HG02885 (cell line): Measurements from ENCODE around the gene ATP6V0C.
A peak's percentile ranks its signal among the peaks of the same experiment; 100 is the strongest.
"Not testable (repeated sequence)": the region's sequence is repeated elsewhere in the genome, so short reads cannot be mapped to it uniquely, and the experiment has no call there.

Experiments
- ATAC-seq: cut with Tn5 transposase; IDR thresholded peaks from one replicate; pipeline ENCODE4 v1.9.1; 2021; ENCODE audit warnings: mild to moderate bottlenecking; ENCODE audit not compliant: unreplicated experiment, poor library complexity

ATP6V0C gene

DNA sequence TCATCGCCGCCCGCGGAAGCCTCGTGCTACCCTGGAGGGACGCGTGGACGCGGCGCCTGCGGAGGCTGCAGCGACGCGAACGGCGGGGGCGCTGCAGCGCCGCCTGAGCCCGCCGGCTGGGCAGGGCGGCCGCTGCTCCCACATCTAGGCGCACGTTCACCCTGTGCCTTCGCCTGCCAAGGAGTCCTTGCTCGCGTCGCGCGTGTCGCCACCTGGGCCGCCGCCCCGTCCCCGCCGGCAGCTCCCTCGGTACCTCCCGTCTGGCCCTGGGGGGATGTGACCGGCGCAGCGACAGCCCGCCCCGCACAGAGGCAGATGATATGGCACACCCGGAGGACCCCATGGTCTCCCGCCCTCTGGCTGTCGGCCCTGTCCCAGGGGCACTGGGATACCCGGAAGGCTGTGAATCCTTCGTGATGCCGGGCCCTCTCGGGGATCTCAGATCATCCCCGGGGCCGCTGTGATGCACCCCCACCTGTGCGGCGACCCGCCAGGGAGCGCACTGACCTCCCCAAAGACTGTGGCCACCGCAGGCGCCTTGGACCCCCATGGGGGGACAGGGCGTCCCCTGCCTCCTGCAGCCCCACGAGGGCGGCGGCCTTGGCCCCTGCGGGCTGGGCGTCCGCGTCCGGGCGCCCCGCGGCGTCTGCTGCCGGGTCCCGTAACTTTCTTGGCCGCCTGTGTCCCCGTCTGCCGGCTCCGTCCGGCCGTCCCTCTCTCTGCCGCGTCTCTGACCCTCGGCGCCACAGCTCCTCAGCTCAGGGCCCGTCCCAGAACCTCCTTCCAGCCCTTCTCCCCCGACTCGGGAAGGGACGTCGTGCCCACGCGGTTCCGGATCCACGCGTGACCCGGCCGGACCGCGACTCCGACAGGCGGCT, 39.5 kb upstream of the ATP6V0C start:
- peak; percentile 29 for ATAC-seq

GRCh38 chr16:2474877-2475412, 38.8 kb upstream of the ATP6V0C start, which contains the start of gene TBC1D24:
Gene TBC1D24 (plus strand): TSS chr16:2475127. CDS start chr16:2496149, 21,022 bp downstream.
- peak; percentile 67 for ATAC-seq

DNA sequence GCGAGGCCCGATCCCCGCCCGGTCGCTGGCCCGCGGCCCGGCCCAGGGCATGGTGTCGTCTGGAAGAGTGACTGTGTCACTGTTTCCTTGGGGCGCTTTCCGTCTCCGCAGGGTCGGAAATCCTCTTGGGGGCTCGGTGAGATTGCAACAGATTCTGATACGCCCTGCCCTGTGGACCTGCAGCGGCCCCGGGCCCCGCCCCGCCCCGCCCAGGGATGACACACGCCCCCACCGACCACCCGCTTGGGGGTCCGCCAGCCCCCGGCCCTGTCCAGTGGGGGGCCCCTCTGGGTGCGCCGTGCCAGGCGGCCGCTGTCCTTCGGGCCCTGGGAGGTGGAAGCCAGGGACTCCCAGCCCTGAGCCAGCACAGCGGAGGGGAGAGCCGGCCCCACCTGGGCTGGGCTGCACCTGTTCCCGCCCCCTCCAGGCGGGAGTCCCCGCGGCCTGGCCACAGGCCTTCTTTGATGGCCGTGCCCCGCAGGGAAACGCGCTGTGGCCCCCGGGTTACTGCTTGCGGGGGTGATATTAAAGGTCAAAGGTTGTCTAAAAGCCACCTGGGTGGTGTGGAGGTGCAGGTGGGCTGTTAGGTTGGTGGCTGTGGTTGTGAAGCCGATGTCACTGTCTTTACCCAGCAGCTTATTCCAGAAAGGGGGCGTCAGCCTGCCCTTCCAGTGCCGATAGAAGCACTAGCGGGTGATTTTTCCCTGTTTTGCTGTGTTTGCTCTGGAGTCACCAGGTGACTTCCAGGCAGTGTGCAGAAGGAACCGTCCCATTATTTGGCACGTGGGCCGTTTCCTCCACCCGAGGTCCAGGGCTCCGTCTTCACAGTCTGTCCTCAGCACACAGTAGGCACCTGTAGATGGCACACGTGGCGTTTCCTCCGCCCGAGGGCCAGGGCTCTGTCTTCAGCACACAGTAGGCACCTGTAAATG, 38.1 kb upstream of the ATP6V0C start:
- peak; percentile 13 for ATAC-seq

DNA sequence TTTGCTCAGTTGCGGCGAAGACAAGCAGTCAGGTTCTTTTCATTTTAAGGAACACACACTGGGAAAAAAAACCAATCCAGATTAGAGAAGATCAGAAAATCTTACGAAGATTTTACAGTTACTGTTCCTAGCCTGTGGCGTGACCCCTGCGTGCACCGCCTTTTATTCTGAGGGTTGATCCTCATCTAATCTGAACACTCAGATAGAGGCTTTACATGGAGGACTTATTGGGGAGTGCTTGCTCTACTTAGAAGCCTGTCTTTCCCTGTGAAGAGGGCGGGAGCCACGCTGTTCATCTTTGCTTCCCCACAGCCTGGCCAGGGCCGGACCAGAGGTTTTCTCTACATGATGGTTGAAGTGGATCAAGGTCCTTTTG, 37.4 kb upstream of the ATP6V0C start:
- ATAC-seq, result no peak

DNA sequence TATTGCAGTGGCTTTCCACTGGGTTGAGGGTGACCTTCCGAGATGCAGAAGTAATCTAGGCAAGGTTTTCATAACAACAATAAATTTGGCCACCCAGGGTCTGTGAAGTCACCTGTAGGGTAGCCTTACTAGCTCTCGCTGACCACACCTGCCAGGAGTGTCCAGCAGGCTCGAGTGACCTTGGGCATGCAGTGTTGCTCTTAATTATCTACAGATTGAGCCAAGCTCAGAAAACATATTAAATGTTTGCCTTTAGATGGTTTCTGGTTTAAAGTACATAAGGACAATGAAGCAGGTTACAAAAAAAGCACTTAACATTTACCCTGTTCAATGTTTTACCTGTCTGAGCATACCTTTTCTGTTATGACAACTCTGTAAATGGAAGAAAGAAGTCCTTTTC, 37.0 kb upstream of the ATP6V0C start:
- no peak for ATAC-seq

DNA sequence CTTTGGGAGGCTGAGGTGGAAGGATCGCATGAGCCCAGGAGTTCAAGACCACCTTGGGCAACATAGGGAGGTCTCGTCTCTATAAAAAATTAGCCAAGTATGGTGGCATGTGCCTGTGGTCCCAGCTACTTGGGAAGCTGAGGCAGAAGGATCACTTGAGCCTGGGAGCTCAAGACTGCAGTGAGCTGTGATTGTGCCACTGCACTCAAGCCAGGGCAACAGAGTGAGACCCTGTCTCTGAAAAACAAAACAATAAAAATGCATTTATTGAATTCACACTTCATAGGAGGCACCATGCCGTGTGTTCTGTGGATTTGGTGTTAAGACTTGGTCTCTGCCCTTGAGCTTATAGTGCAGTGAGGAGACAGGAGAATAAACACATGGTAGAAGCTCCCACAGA, 36.4 kb upstream of the ATP6V0C start:
- ATAC-seq, result no peak

- ATAC-seq, result no peak
Observed at GRCh38 chr16:2478279-2478678, 35.5 kb upstream of the ATP6V0C start.

DNA sequence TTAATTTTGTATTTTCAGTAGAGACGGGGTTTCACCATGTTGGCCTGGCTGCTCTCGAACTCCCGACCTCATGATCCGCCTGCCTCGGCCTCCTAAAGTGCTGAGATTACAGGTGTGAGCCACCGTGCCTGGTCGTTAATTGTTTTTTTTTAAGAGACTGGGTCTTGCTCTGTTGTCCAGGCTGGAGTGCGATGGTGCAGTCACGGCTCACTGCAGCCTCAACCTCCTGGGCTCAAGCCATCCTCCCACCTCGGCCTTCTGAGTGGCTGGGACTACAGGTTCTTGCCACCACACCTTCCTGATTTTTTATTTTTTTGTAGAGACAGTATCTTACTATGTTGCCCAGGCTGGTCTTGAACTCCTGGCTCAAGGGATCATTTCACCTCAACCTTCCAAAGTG, 33.8 kb upstream of the ATP6V0C start:
- not testable (repeated sequence) for ATAC-seq

GRCh38 chr16:2480948-2481347, 32.8 kb upstream of the ATP6V0C start:
- ATAC-seq, result no peak

DNA sequence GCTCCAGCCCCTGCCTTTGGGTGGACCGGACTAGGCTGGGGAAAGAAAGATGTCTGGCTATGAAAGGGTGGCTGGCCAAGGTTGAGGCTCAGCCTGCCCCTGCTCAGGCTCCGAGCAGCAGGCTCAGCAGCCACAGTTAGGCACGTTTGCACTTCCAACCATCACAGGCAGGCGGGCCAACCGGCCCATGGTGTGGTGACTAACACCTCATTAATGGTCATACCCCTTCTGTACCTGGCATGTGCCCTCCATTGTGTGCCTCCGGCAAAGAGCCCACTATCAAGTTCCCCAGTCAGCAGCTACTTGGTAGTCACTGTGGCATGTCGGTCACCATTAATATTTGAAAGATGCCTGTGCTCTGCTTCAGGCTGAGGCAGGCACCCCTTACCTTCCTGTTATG, 32.1 kb upstream of the ATP6V0C start:
- no peak for ATAC-seq

GRCh38 chr16:2482249-2482648, 31.5 kb upstream of the ATP6V0C start:
- no peak for ATAC-seq

DNA sequence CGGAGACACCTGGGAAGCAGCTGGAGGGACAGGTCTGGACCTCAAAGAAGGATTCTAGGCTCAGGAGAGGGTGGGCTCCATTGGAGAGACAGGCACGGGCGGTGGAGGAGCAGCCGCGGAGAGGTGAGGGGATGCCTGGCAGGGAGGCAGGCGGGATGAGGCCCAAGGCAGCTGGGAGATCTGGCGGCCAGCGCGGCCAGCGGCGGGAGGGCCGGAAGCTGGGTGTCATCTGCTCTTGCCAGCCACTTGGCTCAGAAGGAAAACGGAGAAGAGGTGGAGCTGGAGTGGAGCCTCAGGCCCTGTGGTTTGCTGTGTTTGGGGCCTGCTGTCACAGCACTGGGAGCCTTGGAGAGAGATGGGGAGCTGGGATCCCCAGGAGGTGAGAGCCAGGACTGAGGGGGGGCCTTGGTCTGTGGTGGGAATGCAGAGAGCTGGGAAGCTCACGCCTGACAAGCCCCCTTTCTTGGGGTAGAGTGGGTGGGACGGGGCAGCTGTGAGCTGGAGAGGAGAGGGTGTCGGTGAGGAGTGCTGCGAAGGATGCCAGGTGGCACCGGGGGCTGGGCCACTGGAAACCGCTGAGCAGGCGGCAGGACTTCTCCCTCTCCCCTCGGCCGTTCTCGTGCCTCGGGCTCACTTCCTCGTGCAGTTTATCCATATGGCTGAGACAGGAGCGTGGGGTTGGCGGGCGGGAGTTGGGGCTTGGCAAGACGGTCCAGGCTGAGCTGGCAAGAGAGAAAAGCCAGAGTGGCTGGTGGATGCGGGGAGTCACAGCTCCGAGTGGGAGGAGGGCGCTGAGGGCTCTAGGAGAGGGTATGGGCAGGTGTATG, 30.8 kb upstream of the ATP6V0C start:
- ATAC-seq, result no peak

GRCh38 chr16:2483939-2484897, 29.5 kb upstream of the ATP6V0C start:
- no peak for ATAC-seq

DNA sequence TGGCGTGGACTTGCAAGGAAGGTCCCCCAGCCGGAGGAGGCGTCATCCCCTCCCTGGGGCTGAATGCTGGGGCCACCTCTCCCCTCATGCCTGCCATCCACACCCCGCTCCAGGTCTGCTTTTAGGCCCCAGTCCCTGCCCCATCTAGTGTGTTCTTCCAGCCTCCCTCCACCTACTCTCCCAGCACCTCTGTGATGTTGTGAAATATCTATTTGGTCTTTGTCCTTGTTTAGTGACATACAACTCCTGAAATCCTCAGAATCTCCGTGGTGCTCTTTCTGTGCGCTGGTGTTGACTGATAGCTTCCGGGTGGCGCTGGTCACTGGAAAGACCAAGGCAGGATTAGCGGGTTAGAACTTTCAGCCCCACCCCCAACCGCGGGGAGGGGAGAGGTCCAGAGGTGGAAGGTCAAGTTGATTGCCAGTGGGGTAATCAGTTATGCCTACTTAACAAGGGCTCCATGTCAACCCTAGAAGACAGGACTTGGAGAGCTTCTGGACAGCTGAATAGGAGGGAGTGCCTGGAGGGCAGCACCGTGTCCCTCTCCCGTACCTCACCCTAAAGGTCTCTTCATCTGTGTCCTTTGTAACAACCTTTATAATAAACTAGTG, 28.7 kb upstream of the ATP6V0C start:
- ATAC-seq, result no peak

DNA sequence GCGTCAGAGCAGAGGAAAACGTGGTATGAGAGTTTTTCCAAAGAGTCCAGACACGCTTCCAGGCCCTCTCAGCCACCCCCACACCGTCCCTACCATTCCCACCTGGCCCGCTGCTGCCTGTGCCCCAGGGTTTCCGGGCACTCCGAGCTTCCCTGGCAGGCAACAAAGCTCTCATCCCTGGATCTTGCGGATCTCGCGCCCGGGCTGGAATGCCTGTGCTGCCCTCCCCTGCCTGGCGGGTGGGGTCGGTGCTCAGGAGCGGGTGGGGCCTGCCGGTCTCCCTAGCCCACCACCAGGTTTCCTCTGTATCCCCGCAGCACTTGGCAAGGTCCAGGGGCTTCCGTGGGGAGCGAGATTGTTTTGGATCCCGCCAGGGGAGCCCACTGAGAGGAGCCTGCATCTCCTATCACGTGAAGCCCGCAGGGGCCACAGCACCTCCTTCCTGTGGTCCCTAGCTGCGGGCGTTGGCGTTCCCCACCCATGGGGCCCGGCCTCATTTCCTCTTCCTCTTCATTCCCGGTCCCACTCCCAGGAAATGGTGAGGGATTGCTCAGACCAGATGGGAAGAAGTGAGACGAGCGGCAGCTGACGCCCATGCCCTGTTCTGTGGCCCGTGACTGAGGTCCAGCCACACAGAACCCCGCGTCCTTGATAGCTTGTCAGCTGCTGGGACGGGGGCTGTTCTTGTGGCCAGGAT, 27.8 kb upstream of the ATP6V0C start:
- no peak for ATAC-seq

GRCh38 chr16:2486645-2487516, 26.9 kb upstream of the ATP6V0C start:
- no peak for ATAC-seq

DNA sequence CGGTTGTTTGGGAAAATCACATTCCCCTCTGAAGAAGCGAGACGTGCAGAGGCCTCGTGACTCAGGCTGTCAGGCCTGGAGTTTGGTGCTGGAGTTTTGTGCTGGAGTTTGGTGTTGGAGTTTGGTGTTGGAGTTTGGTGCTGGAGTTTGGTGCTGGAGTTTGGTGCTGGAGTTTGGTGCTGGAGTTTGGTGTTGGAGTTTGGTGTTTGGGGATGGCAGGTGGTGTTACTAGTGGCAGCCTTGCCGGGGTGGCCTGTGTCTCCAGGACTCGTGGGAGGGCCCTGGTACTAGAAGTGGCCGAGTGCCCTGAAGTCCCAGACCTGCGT, 26.3 kb upstream of the ATP6V0C start:
- ATAC-seq, result no peak
